GM19239 (cell line): ENCODE measurements around the gene GPR173.

Source experiments
- DNase-seq: peaks from one replicate; pipeline ENCODE4 v3.0.0; 2011; ENCODE audit warnings: low spot score; ENCODE audit not compliant: insufficient read length
- FAIRE-seq: peaks from 2 replicates; lab custom pipeline; 2011; peaks lifted over from hg19 to GRCh38; lab: Jason Lieb, UNC

The GPR173 gene

DNA sequence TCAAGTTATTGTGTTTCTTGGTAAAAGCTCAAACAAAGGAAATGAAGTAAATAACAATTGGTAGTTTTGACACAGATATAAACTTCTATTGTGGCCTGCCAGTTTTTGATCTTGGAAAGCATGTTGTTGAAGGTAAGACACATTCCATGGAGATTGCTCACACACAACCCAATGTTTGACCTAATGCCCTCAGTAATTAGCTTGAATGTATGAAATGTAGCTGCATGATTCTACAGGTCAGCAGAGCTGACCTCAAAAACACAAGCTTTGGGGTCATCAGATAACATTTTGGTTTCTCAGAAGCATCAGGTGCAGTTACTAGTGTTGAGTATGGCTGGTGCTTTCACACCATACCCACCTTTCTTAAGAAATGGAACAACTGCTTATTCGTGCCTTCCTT lies 16.5 kb downstream of the GPR173 start:
- DNase-seq (no peak), FAIRE-seq (no peak)

DNA sequence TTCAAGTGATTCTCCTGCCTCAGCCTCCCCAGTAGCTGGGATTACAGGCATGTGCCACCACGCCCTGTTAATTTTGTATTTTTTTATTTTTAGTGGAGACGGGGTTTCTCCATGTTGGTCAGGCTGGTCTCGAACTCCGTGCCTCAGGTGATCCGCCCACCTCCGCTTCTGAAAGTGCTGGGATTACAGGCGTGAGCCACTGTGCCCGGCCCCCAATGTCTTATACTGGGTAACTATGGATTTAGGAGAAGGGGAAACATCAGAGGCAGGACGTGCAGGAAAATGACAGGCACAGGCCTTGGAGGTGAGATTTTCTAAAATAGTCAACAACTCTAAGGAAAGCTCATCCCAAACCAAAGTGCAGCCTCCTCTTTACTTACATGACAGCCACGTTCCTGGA lies 22.5 kb downstream of the GPR173 start:
- DNase-seq (no peak), FAIRE-seq (no peak)

DNA sequence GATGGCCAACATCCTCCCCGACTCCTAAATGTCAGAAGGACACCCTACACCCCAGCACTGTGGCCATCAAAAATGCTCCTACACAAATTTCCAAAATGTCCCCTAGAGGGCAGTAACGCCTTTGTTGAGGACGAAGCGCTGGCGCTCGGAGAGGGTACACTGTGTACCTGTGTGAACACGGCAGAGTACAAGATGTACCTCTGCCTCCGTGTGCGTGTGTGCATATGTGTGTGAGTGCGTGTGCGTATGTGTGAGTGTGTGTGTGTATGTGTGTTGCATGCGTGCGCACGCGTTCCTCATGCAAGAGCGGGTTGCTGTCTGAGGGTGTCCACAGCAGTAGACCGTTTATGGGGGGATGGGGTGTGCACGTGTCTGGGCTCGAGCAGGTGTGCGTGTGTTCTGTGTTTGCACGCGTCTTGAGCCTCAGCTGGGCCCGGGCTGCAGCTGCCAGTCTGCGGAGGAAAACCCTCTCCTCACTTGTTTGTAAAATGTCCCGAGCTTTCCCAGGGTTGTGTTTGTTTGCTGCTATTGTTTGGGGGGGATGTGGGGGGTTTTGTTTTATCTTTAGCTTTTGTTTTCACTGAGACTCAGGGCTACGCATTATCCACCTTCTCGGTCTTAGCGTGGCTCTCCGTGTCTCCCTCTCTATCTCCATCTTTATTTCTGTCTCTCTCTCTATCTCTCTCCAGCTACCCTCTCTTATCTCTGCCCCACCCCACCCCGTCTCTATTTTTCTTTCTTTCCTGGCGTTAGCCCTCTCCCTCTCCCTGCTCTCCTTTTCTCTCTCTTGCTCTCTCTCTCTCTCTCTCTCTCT lies 23.2 kb downstream of the GPR173 start:
- peak; percentile 33 for DNase-seq

DNA sequence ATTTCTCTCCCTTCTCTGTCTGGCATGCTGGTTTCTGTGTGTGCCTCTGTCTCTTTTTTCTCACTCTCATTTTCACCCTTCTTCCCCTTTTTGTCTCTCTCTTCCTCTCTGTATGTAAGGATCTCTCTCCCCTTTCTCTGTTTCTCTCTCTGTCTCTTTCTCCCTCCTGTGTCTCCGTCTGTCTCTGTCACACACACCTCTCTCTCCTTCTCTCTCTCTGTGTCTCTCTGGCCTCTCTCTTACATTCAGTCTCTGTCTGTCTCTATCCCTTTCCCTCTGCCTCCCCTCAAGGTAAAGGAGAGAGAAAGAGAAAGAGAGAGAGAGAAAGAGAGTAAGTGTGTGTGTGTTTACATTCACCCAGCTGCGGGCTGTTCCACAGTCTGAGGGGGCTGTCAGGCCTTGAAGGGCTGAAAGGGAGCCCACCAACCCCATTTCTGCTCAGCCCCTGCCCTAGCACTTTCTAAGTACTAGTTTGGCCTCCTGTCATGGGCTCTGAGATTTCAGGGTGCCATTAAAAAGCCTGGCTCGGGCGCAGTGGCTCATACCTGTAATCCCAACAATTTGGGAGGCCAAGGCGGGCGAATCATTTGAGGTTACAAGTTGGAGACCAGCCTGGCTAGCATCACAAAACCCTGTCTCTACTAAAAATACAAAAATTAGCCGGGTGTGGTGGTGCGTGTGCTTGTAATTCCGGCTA lies 24.0 kb downstream of the GPR173 start:
- FAIRE-seq = peak; percentile 85

More for the DNA sequence above, 23.2 kb downstream of the GPR173 start:
- FAIRE-seq = peak; percentile 98

DNA sequence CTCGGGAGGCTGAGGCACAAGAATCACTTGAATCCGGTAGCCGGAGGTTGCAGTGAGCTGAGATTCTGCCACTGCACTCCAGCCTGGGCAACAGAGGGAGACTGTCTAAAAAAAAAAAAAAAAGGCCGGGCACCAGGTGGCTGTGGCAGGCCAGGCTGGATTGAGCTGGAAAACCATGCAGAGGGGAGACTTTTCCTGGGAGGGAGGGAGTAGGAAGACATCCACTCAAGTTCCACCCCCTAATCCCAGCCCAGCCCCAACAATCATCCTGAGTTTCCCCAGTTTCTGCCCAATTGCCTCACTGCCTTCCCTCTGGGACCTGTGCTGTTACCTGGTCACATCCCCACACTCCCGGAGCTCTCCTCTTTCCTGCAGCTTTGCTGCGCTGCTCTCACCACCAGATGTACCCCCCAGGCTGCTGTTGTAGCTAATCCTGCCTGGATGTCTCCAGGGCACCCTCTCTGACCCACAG lies 24.6 kb downstream of the GPR173 start:
- FAIRE-seq (no peak), DNase-seq (no peak)

More for the DNA sequence above, 24.0 kb downstream of the GPR173 start:
- no peak for DNase-seq

DNA sequence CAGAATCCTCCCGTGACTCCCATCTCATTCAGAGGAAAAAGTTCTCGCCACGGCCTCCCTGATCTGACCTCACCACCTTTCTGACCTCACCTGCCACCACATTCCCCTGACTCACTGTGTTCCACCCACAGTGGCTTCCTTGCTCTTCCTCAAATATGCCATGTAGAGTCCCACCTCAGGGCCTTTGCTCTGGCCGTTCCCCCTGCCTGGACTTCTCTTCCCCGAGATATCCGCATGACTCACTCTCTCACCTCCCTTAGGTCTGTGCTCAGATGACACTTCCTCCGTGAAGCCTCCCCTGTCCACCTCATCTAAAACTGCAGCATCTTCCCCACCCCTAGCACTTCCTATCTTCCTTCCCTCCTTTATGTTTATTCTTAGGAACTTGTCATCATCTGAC lies 26.4 kb downstream of the GPR173 start:
- no peak for DNase-seq
- no peak for FAIRE-seq

DNA sequence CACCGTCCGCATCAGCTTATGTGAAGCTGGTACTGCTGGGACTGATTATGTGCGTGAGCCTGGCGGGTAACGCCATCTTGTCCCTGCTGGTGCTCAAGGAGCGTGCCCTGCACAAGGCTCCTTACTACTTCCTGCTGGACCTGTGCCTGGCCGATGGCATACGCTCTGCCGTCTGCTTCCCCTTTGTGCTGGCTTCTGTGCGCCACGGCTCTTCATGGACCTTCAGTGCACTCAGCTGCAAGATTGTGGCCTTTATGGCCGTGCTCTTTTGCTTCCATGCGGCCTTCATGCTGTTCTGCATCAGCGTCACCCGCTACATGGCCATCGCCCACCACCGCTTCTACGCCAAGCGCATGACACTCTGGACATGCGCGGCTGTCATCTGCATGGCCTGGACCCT lies 28.1 kb downstream of the GPR173 start:
- FAIRE-seq = no peak
- no peak for DNase-seq

DNA sequence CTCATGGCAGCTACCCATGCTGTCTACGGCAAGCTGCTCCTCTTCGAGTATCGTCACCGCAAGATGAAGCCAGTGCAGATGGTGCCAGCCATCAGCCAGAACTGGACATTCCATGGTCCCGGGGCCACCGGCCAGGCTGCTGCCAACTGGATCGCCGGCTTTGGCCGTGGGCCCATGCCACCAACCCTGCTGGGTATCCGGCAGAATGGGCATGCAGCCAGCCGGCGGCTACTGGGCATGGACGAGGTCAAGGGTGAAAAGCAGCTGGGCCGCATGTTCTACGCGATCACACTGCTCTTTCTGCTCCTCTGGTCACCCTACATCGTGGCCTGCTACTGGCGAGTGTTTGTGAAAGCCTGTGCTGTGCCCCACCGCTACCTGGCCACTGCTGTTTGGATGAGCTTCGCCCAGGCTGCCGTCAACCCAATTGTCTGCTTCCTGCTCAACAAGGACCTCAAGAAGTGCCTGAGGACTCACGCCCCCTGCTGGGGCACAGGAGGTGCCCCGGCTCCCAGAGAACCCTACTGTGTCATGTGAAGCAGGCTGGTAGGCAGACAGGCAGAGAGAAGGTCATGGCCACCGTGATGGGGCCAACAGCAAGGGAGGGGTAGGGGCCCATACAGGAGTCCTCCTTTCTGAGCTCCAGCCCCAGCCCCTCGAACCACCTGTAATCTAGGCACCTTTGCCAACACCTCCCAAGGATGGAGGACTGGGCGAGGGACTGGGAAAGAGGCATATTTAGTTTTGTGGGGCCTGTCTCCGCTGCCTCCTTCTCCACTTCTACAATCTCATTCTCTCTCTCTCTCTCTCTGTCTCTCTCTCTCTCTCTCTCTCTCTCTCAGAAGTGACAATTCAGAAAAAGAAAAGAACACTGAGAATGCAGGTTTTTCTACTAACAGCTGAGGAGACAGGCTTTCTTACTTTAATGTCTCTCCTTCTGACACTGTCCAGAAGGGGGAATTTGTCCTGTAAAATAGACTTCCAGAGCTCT lies 28.9 kb downstream of the GPR173 start:
- FAIRE-seq (no peak), DNase-seq (no peak)

DNA sequence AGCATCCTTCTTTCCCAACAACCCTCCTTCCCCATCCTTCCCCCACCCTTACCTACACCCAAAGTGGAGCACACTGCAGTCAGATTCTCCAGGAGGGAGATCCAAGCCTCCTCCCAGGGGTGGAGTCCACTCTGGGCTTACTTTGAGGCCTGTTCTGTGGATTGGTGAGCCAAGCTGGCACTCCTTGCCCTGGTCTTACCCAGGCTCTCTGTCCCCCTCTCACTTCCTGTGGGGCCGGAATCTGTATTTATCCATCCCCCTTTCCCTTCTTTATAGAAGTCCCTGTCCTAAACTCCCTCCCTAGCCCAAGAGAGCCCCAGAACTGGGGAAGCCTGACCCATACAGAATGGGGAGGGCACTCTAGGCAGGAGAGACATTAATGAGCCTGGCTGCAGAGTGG lies 30.4 kb downstream of the GPR173 start:
- no peak for DNase-seq
- no peak for FAIRE-seq

DNA sequence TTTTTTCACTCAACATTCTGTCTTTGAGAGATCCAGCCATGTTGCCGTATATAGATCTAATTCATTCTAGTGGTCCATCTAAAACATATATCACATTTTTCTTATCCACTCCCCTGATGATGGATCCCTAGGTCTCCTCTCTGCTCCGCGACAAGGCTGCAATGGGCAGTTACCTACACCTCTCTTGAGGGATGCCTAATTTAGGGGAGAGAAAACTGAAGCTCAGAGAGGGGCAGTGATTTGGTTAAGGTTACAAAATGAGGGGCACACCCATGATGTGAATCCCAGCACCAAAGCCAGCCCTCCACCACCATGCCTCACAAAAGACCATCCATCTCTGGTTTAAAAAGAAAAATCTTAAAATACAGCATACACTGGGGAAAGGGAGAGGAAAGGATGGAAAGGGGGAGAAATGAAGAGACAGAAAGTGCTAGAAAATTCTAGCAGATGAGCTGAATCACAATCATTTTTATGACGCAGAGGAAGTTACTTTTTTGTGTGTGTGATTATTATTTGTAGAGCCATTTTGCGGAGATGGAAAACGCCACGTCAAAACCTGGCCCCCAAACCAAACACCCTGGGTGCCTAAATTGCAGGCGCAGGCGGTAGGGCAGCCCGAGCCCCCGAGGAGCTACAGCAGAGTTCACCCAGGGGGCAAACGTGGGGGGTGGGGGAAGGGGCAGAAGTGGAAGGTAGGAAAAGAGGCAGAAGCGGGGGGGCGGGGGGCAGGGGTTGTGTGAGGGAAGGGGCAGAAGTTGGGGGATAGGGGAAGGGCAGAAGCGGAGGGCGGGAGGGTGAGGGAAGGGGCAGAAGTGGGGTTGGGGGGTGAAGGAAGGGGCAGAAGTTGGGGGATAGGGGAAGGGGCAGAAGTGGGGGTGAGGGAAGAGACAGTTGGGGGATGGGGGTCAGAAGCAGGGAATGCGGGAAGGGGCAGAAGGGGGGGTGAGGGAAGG lies 32.3 kb downstream of the GPR173 start:
- FAIRE-seq (peak; percentile 49), DNase-seq (no peak)

DNA sequence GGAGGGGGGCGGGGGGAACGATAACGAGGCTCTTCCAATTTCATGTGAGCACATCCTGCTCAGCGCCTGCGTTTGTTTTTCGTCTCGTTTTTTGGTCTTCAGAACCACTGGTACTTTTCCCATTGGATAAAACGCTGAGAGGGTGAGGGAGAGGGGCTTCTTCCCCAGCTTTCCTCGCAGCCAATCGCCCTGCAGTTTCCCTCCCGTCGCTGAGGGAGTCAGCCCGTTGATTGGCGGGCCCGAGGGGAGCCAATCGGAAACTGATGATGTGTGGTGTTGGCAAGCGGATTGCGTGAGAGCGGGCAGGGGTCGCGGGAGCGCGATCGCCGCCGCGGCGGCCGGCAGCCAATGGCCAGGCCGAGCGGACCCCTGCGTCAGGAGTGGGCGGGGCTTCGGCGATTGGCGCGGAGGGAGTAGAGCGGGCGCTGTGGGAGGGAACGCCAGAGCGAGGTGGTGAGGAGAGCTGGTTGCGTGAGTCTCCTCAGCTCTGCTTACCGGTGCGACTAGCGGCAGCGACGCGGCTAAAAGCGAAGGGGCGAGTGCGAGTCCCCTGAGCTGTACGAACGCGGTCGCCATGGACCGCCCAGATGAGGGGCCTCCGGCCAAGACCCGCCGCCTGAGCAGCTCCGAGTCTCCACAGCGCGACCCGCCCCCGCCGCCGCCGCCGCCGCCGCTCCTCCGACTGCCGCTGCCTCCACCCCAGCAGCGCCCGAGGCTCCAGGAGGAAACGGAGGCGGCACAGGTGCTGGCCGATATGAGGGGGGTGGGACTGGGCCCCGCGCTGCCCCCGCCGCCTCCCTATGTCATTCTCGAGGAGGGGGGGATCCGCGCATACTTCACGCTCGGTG lies 33.6 kb downstream of the GPR173 start, which contains the start of gene TSPYL2:
Gene TSPYL2, plus strand, starts transcription at position 443 of the 848 bp plus-strand sequence. Its CDS starts 132 bp downstream, at position 575.
- peak; percentile 100 for FAIRE-seq
- DNase-seq = peak; percentile 75

DNA sequence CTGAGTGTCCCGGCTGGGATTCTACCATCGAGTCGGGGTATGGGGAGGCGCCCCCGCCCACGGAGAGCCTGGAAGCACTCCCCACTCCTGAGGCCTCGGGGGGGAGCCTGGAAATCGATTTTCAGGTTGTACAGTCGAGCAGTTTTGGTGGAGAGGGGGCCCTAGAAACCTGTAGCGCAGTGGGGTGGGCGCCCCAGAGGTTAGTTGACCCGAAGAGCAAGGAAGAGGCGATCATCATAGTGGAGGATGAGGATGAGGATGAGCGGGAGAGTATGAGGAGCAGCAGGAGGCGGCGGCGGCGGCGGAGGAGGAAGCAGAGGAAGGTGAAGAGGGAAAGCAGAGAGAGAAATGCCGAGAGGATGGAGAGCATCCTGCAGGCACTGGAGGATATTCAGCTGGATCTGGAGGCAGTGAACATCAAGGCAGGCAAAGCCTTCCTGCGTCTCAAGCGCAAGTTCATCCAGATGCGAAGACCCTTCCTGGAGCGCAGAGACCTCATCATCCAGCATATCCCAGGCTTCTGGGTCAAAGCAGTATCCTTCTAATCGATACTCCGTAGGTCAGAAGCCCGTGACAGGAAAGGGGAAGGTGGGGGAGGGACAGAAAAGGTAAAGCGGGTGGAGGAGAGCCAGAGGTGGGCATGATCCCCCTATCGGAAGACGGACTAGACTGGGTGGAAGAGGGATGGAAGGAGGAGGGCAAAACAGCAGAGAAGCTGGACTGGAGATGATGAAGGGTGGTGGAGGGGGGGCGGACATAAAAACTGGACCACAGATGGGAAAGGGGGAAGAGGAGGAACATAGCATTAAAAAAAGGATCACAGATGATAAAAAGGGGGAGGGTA lies 34.4 kb downstream of the GPR173 start:
- FAIRE-seq (peak; percentile 73), DNase-seq (no peak)

DNA sequence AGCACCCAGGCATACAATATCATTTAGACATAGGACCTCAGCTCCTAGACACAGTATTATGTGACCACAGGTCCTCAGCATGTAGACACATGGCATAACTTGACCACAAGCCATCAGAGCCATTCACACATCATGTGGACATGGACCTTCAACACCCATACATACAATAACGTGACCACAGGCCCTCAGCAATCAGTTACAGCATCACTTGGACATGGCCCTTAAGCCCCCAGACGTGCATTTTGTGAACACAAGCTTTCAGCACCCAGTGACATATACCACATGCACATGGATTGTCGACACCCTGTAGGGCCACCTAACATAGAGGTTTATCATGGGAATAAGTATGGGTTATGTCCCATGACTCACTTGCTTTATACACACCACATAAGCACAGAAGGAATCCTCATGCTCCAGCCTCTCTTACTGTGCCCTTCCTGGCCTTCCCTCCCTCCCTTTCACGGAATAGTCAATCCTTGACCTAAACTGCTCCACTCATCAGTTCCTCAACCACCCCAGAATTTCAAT lies 35.5 kb downstream of the GPR173 start:
- FAIRE-seq (peak; percentile 73), DNase-seq (no peak)

DNA sequence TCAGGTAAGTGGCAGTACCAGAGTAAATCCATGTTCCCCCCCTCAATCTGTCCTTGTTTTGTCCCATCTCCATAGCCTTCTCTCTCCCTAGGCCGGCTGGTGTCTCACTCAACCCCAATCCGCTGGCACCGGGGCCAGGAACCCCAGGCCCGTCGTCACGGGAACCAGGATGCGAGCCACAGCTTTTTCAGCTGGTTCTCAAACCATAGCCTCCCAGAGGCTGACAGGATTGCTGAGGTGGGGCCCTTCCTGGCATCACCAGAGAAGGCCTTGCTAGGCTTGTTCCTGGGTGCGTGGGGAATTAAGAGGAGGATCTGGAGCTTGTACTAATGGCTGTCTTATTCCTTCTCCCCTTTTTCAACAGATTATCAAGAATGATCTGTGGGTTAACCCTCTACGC lies 36.3 kb downstream of the GPR173 start:
- DNase-seq (no peak), FAIRE-seq (no peak)

DNA sequence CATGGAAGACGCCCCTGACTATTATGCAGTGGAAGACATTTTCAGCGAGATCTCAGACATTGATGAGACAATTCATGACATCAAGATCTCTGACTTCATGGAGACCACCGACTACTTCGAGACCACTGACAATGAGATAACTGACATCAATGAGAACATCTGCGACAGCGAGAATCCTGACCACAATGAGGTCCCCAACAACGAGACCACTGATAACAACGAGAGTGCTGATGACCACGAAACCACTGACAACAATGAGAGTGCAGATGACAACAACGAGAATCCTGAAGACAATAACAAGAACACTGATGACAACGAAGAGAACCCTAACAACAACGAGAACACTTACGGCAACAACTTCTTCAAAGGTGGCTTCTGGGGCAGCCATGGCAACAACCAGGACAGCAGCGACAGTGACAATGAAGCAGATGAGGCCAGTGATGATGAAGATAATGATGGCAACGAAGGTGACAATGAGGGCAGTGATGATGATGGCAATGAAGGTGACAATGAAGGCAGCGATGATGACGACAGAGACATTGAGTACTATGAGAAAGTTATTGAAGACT lies 37.2 kb downstream of the GPR173 start:
- DNase-seq (no peak), FAIRE-seq (no peak)

DNA sequence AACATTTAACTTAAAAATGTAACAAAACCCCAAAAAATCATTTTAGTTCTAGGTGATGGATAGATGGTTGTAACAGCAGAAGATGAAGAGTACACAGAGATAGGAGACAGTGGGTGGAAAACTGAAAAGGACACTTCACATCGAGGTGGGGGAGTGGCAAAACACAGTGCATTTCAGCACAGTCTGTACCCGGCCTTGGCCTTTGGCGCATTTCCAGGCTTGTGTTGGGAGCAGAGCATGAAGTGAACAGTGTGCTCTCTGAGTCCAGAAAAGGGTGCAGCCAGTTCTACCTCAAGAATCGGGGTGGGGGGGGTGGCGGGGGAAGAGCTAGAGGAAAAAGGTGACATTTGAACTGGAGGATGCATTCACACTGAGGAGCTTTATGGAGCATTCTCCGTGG lies 37.9 kb downstream of the GPR173 start:
- DNase-seq (no peak), FAIRE-seq (no peak)

DNA sequence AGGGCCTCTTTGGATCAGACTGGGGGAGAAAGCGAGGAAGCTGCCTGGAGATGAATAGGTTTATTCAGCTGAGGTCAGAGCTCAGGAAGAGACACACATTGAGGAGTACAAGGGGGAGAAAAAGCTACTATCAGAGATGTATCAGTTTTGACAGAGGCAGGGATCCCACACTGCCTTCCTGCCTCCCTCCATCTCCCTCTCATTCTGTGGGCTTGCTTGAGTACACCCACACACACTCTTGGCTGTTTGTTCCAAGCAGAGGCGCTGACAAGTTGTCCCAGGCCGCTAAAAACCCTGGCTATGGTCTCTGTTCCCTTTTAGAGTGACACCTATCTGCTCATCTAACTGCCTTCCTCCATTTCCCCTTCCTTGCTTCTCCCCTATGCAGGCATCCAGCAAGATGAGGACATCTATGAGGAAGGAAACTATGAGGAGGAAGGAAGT lies 38.8 kb downstream of the GPR173 start:
- FAIRE-seq = peak; percentile 60
- no peak for DNase-seq
